Neural progenitor cell (in vitro differentiated cells): ENCODE measurements around the gene ST8SIA5.

Experiments used
- EZH2 ChIP-seq: fragments of 200-600 bp; sonication (generic); IDR thresholded peaks from 2 replicates; pipeline ENCODE4 v1.6.1; 2017; ENCODE audit warnings: antibody characterized with exemption, mild to moderate bottlenecking, moderate library complexity
- EZH2phosphoT487 ChIP-seq: fragments of 200-600 bp; sonication (generic); IDR thresholded peaks from 2 replicates; pipeline ENCODE4 v1.6.1; 2017; ENCODE audit warnings: antibody characterized with exemption
- TF ChIP-seq, protein P1 (sequence below): fragments of 200-600 bp; sonication (generic); IDR thresholded peaks from 2 replicates; pipeline ENCODE4 v1.5.1; 2017; ENCODE audit warnings: antibody characterized with exemption, mild to moderate bottlenecking

DNA sequence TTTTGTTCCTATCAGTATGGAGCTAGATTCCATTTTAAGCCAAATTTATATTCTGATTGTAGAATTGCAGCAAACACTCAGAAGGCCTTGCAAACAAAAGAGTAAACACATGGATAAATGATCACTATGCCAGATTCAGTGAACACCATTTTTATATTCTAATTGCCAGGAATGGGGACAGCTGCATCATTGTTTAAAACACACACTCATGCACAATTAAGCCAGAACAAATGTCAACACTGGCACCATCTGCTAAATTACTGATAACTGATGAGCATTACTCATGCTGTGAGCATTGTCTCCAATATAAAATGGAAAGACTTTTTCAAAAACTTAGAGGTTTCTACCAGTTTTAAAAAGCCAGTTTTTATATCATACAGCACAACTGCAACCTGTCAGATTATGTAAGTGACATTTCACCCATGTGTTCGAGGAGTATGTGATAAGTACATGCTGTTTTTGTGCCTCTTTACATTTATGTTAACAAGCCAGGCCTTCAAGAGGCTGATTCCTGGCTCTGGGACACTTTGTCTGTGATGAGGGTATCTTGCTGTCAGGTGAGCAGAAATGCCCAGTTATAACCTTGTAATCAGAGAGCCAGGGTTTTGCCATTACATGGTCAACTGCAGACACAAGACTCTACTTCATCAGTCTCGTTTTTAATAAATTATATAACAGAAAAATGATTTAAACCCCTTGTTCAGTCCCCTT is 4.4 kb upstream of the ST8SIA5 start:
- TF ChIP-seq, protein P1, sequence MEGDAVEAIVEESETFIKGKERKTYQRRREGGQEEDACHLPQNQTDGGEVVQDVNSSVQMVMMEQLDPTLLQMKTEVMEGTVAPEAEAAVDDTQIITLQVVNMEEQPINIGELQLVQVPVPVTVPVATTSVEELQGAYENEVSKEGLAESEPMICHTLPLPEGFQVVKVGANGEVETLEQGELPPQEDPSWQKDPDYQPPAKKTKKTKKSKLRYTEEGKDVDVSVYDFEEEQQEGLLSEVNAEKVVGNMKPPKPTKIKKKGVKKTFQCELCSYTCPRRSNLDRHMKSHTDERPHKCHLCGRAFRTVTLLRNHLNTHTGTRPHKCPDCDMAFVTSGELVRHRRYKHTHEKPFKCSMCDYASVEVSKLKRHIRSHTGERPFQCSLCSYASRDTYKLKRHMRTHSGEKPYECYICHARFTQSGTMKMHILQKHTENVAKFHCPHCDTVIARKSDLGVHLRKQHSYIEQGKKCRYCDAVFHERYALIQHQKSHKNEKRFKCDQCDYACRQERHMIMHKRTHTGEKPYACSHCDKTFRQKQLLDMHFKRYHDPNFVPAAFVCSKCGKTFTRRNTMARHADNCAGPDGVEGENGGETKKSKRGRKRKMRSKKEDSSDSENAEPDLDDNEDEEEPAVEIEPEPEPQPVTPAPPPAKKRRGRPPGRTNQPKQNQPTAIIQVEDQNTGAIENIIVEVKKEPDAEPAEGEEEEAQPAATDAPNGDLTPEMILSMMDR = no peak
- TF ChIP-seq EZH2phosphoT487 (no peak), EZH2 (no peak)
